22Rv1 (cell line): Measurements from ENCODE around the gene GAGE12F.
"Not testable (repeated sequence)": the region's sequence is repeated elsewhere in the genome, so short reads cannot be mapped to it uniquely, and the experiment has no call there.

Experiments used
- CTCF ChIP-seq: fragments of 450-650 bp; IDR thresholded peaks from 2 replicates; pipeline ENCODE4 v1.5.1; 2017; ENCODE audit warnings: mild to moderate bottlenecking
- ZFX ChIP-seq: fragments of 450-650 bp; IDR thresholded peaks from 2 replicates; pipeline ENCODE4 v1.6.1; 2017; ENCODE audit warnings: antibody characterized with exemption, borderline replicate concordance

- not testable (repeated sequence) for TF ChIP-seq CTCF, ZFX
Measured at GRCh38 chrX:49589769-49590478, 29.3 kb downstream of the GAGE12F start.
